Measurements from ENCODE around the gene ZZZ3. TPM values are rescaled to one million over a fixed set of nuclear protein-coding genes. Genes with fewer than 3 reads are reported as not detected.

ZZZ3 gene
- total and polyA plus RNA-seq, 2 of the 8 experiments (the other 6 are each of a cell fraction or from before 2014, with no cell fraction given): 12.8 to 54.6 TPM

DNA sequence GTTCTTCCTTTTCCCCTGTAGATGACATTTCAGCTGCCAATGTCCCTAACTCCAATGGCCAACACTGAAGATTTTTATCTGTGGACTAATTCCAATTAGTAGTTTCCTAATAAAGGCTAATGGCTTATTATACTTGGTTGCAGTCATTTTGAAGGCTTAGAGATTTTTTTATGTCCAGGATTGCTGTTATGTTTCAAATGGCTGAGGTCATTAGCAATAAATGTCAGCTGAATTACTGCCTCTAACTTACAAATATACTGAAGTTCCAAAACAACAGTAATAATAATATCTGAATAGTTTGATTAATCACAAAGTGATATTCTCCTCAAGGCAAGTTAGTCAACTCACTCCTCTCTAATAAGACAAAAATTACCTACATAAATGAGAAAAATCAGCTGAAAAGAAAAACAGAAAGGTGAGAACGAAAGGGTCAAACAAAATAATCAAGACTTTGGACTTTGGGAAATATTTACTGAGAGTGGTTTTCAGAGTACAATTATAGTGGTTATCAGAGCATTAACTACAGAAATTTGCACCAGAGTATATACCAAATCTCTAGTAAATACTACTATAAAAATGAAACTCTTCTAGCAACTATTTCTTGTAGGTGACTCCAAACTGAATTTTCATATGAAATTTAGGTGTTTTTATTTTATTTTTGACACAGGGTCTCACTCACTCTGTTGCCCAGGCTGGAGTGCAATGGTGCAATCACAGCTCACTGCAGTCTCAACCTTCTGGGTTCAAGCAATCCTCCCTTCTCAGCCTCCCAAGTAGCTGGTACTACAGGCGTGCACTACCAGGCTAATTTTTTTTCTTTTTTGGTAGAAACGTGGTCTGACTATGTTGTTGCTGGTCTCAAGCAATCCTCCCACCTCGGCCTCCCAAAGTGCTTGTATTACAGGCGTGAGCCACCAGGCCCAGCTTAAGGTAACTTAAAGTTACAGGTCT, 3.5 kb downstream of the ZZZ3 start:
- Histone ChIP-seq H3K27ac (ENCODE audit: low read depth, low read length) (no peak overlapping the region), H3K4me3 (ENCODE audit: extremely low read depth in 1 of 4, insufficient read depth in 2 of 4, low read depth in 3 of 4, low read length in 4 of 4) (no peak overlapping the region), H4K5ac (ENCODE audit: insufficient read length, low read depth, low read length) (no peak overlapping the region), H3K36me3 (ENCODE audit: control insufficient read depth in 2 of 4, insufficient read depth in 4 of 4, low read length in 3 of 4) (no peaks in the 10 kb centered on the region; a peak in 1 of 8 replicates), H3K14ac (ENCODE audit: insufficient read length) (no peak overlapping the region), H4K91ac (replicated peaks; ENCODE audit: insufficient read length, low read length) (no peak overlapping the region), H2BK15ac (ENCODE audit: low read length) (no peak overlapping the region), H3K79me1 (ENCODE audit: low read depth, low read length) (no peaks in the 10 kb centered on the region; the same call in none of the 2 replicates), H2BK120ac (replicated peaks; ENCODE audit: low read depth, low read length) (no peak overlapping the region), H3K27me3 (replicated peaks in 1 of 4; ENCODE audit: control insufficient read depth in 3 of 4, extremely low read depth in 1 of 4, insufficient read depth in 3 of 4, low read length in 3 of 4) (no peaks in the 10 kb centered on the region), H3K4me2 (ENCODE audit: insufficient read depth in 1 of 2, low read depth in 2 of 2, low read length in 2 of 2) (no peak overlapping the region), H4K20me1 (replicated peaks in 1 of 2; ENCODE audit: control insufficient read depth in 1 of 2, insufficient read depth in 2 of 2, low read length in 2 of 2) (peaks cover 4 to 6% of the 10 kb centered on the region in 2 experiments), H3K79me2 (ENCODE audit: control insufficient read depth in 1 of 2, insufficient read depth in 2 of 2, low read length in 2 of 2) (peaks cover 18 to 84% of the 10 kb centered on the region in 2 experiments), H3K4ac (replicated peaks; ENCODE audit: insufficient read length, low read depth, low read length) (no peak overlapping the region), H3K9me3 (ENCODE audit: insufficient read depth in 2 of 2, low read depth in 1 of 2, low read length in 1 of 2) (no peaks in the 10 kb centered on the region), H3K56ac (replicated peaks; ENCODE audit: insufficient read length, low read depth, low read length) (no peak overlapping the region), H3K23me2 (ENCODE audit: low read depth, low read length) (peaks cover 4% of the 10 kb centered on the region), H3K18ac (ENCODE audit: extremely low read depth, low read length) (no peak overlapping the region), H4K8ac (ENCODE audit: extremely low read depth, insufficient read depth, low read length) (no peak overlapping the region), H2BK5ac (ENCODE audit: low read depth, low read length) (no peak overlapping the region), H3K4me1 (replicated peaks in 1 of 4; ENCODE audit: control insufficient read depth in 3 of 4, insufficient read depth in 4 of 4, low read length in 3 of 4) (peaks cover 0 to 2% (median 0%) of the 10 kb centered on the region in 4 experiments; a peak in 3 of 7 replicates), H2AK5ac (ENCODE audit: low read depth, low read length) (no peak overlapping the region), H2BK12ac (ENCODE audit: low read depth, low read length) (no peak overlapping the region), H3K23ac (ENCODE audit: insufficient read length) (no peak overlapping the region), H2AFZ (ENCODE audit: low read length) (no peak overlapping the region), H3K9ac (replicated peaks in 1 of 4; ENCODE audit: extremely low read depth in 1 of 4, low read depth in 3 of 4, low read length in 3 of 4) (no peak overlapping the region), H2BK20ac (ENCODE audit: low read length) (no peak overlapping the region)
- FAIRE-seq (no peak), DNase-seq (ENCODE audit: low read depth in 1 of 2, low spot score in 2 of 2) (no peak)
- CTCF ChIA-PET (ENCODE audit: partially characterized antibody): no interaction called here
- WGBS, 2 experiments (ENCODE audit: extremely low coverage in 1 of 2, insufficient coverage in 1 of 2, insufficient read length in 1 of 2, insufficient replicate concordance in 2 of 2, low coverage in 1 of 2, low lambda C conversion rate in 2 of 2, missing lambda C conversion rate in 1 of 2): 89% methylated on average over 5 of the region's 5 CpGs; no CpG with 5 or more reads in 1 of the 2 experiments
- POLR2A ChIA-PET (ENCODE audit: partially characterized antibody): interaction anchor here (1.6 kb wide), 1 partner anchor 8 kb away, joined by 7 read pairs; no protein-coding TSS in a partner anchor
- TF ChIP-seq JUN (IDR thresholded peaks at IDR 0.05; ENCODE audit: low read depth, low read length) (no peak), SIN3A (conservative IDR thresholded peaks at IDR 0.05 in 1 of 2, IDR thresholded peaks at IDR 0.05 in 1 of 2; ENCODE audit: low read depth in 1 of 2, low read length in 2 of 2) (no peak), SIX5 (IDR thresholded peaks at IDR 0.05; ENCODE audit: low read depth, low read length) (no peak), HDAC6 (IDR thresholded peaks at IDR 0.05; ENCODE audit: low read depth, low read length) (no peak), YY1 (IDR thresholded peaks at IDR 0.05; ENCODE audit: low read depth, low read length) (no peak), RNF2 (IDR thresholded peaks at IDR 0.05; ENCODE audit: borderline replicate concordance, low read depth, low read length, missing control alignments, poor library complexity, severe bottlenecking) (no peak), CTBP2 (IDR thresholded peaks at IDR 0.05; ENCODE audit: borderline replicate concordance, insufficient read depth, insufficient read length, low read length) (no peak), SAP30 (IDR thresholded peaks at IDR 0.05; ENCODE audit: insufficient read depth, insufficient replicate concordance, low read length) (no peak), RXRA (IDR thresholded peaks at IDR 0.05; ENCODE audit: insufficient read depth, low read depth, low read length) (no peak), SUZ12 (IDR thresholded peaks at IDR 0.05; ENCODE audit: low read length) (no peak)

All from H1 (cell line).